Tibial artery (tissue), 4 donors: ENCODE data around the gene MSI2.

Experiments
- DNase-seq, 2 donors: peaks; one replicate each; pipeline ENCODE4 v3.0.0-alpha.2; 2019
- H3K27ac ChIP-seq, 2 donors: fragments of 200-600 bp; sonication (generic) in 1 of 2; 1 replicate in 1 of 2; 2 replicates in 1 of 2; pipeline ENCODE4 v1.5.1; 2018 to 2019; ENCODE audit warnings: mild to moderate bottlenecking in 1 of 2
- H3K27me3 ChIP-seq, 2 donors: fragments of 200-600 bp; sonication (generic) in 1 of 2; one replicate each; pipeline versions ENCODE4 v1.5.1 to v1.6.0; 2016 to 2019
- H3K36me3 ChIP-seq, 3 donors: fragments of 200-600 bp; sonication (generic) in 2 of 3; one replicate each; pipeline ENCODE4 v1.5.1; 2016 to 2019; ENCODE audit warnings: mild to moderate bottlenecking in 2 of 3
- H3K4me1 ChIP-seq, 4 donors: fragments of 200-600 bp; sonication (generic) in 2 of 4; 1 replicate in 3 of 4; 2 replicates in 1 of 4; pipeline ENCODE4 v1.5.1; 2016 to 2019
- H3K4me3 ChIP-seq, 2 donors: fragments of 200-600 bp; sonication (generic) in 1 of 2; 1 replicate in 1 of 2; 2 replicates in 1 of 2; pipeline ENCODE4 v1.5.1; 2018 to 2019; ENCODE audit warnings: mild to moderate bottlenecking in 2 of 2
- H3K9me3 ChIP-seq, 3 donors: fragments of 200-600 bp; sonication (generic) in 1 of 3; one replicate each; pipeline ENCODE4 v1.5.1; 2016 to 2019
- CTCF ChIP-seq, 2 experiments: fragments of 200-600 bp in 1 of 2; fragments of 450-650 bp in 1 of 2; IDR thresholded peaks; one replicate each; pipeline ENCODE4 v1.5.1; 2017 to 2019; ENCODE audit warnings: antibody characterized with exemption in 2 of 2, mild to moderate bottlenecking in 1 of 2, moderate library complexity in 1 of 2
- intact Hi-C: fragments of 100-400 bp; cut with DNase I; formaldehyde crosslinking; loops from one replicate; pipeline ENCODE4 v1.15.0; 2023; ENCODE audit warnings: low total_unique reads

The MSI2 gene

DNA sequence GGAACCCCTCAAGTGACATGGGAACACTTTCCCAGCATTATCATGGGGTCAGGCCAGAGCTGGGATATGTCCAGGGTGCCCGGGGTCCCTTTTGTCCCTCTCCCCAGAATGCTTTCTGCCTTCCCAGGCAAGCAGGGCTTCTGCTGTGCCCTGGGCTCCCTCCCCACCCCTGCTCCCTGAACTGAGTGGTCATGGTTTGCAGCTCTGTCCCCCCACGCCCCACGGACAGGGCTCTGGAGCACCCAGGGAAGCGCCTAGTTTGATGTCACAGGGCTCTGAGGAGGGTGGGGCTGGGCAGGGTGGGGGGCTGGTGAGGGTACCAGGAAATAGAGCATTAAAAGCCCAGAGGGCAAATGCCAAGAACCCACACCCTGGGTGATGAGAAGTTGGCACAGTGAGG, 396.5 kb downstream of the MSI2 start:
- no peaks in the 10 kb centered on the region for H3K9me3 ChIP-seq
- H3K36me3 ChIP-seq: peaks cover 0 to 13% (median 0%) of the 10 kb centered on the region in 3 donors
- intact Hi-C loops: no loop called here
- H3K27me3 ChIP-seq: no peaks in the 10 kb centered on the region
- H3K4me3 ChIP-seq: no peak overlapping the region
- H3K4me1 ChIP-seq: peaks cover 0 to 4% (median 0%) of the 10 kb centered on the region in 4 donors
- H3K27ac ChIP-seq: no peak overlapping the region
- no peak for DNase-seq
- TF ChIP-seq CTCF (IDR thresholded peaks at IDR 0.05): no peak

GRCh38 chr17:57653279-57653678, 397.0 kb downstream of the MSI2 start:
- Histone ChIP-seq H3K27ac (no peak overlapping the region), H3K4me3 (no peak overlapping the region), H3K27me3 (no peaks in the 10 kb centered on the region), H3K36me3 (peaks cover 0 to 12% (median 0%) of the 10 kb centered on the region in 3 donors), H3K4me1 (peaks cover 0 to 4% (median 0%) of the 10 kb centered on the region in 4 donors), H3K9me3 (no peaks in the 10 kb centered on the region)
- TF ChIP-seq CTCF (IDR thresholded peaks at IDR 0.05): no peak
- intact Hi-C loops: no loop called here
- DNase-seq: no peak

- intact Hi-C loops: no loop called here
- Histone ChIP-seq H3K4me1 (peaks cover 0 to 4% (median 0%) of the 10 kb centered on the region in 4 donors), H3K27me3 (no peaks in the 10 kb centered on the region), H3K36me3 (peaks cover 0 to 5% (median 0%) of the 10 kb centered on the region in 3 donors), H3K4me3 (no peak overlapping the region), H3K9me3 (no peaks in the 10 kb centered on the region), H3K27ac (no peak overlapping the region)
- DNase-seq: no peak
- TF ChIP-seq CTCF (IDR thresholded peaks at IDR 0.05): no peak
These were observed 397.9 kb downstream of the MSI2 start for GRCh38 chr17:57654040-57654775.

GRCh38 chr17:57655553-57655952, 399.2 kb downstream of the MSI2 start:
- Histone ChIP-seq H3K4me3 (no peak overlapping the region), H3K9me3 (no peaks in the 10 kb centered on the region), H3K4me1 (peaks cover 0 to 4% (median 0%) of the 10 kb centered on the region in 4 donors), H3K27ac (no peak overlapping the region), H3K36me3 (peaks cover 0 to 5% (median 0%) of the 10 kb centered on the region in 3 donors), H3K27me3 (no peaks in the 10 kb centered on the region)
- no peak for DNase-seq
- intact Hi-C loops: no loop called here
- TF ChIP-seq CTCF (IDR thresholded peaks at IDR 0.05): no peak

GRCh38 chr17:57657211-57657610, 400.9 kb downstream of the MSI2 start:
- TF ChIP-seq CTCF (IDR thresholded peaks at IDR 0.05): no peak
- intact Hi-C loops: no loop called here
- H3K27me3 ChIP-seq: no peaks in the 10 kb centered on the region
- H3K4me3 ChIP-seq: no peak overlapping the region
- peaks cover 0 to 5% (median under 1%) of the 10 kb centered on the region in 4 donors for H3K4me1 ChIP-seq
- no peak overlapping the region for H3K27ac ChIP-seq
- H3K9me3 ChIP-seq: no peaks in the 10 kb centered on the region
- no peak for DNase-seq
- H3K36me3 ChIP-seq: no peaks in the 10 kb centered on the region
